Lung (tissue), 12 donors: Measurements from ENCODE around the gene VWA5B1. TPM values are rescaled to one million over a fixed set of nuclear protein-coding genes. Genes with fewer than 3 reads are reported as not detected.
A peak's percentile ranks its signal among the peaks of the same experiment; 100 is the strongest.

Experiments
- ATAC-seq: fragments of 200-7000 bp; cut with Tn5 transposase; one replicate; pipeline ENCODE4 v1.9.1; 2020; ENCODE audit warnings: moderate number of reproducible peaks; ENCODE audit not compliant: insufficient read depth, low FRiP score
- DNase-seq, 3 donors: peaks; one replicate each; pipeline ENCODE4 v3.0.0-alpha.2; 2013 to 2017
- H3K27ac ChIP-seq, 2 donors: one replicate each; pipeline ENCODE4 v1.5.1; 2013; ENCODE audit warnings: mild to moderate bottlenecking in 2 of 2, moderate library complexity in 2 of 2, control low read depth in 1 of 2, inconsistent platforms in 1 of 2, low read depth in 1 of 2, low read length in 1 of 2
- H3K27me3 ChIP-seq, 3 donors: one replicate each; pipeline ENCODE4 v1.5.1; 2013; ENCODE audit warnings: low read length in 2 of 3; ENCODE audit not compliant: control insufficient read depth in 3 of 3, insufficient read depth in 3 of 3
- H3K36me3 ChIP-seq, 4 donors: one replicate each; pipeline ENCODE4 v1.5.1; 2013; ENCODE audit warnings: low read length in 4 of 4, mild to moderate bottlenecking in 1 of 4, moderate library complexity in 1 of 4; ENCODE audit not compliant: control insufficient read depth in 4 of 4, insufficient read depth in 4 of 4
- H3K4me1 ChIP-seq, 5 donors: one replicate each; pipeline ENCODE4 v1.5.1; 2013; ENCODE audit warnings: low read length in 5 of 5, mild to moderate bottlenecking in 2 of 5, moderate library complexity in 1 of 5; ENCODE audit not compliant: control insufficient read depth in 5 of 5, insufficient read depth in 5 of 5
- H3K4me3 ChIP-seq: one replicate; pipeline ENCODE4 v1.5.1; 2013; ENCODE audit warnings: mild to moderate bottlenecking, control low read depth, moderate library complexity
- H3K9ac ChIP-seq, 2 donors: one replicate each; pipeline ENCODE4 v1.5.1; 2013; ENCODE audit warnings: low read length in 2 of 2, control low read depth in 1 of 2; ENCODE audit not compliant: insufficient read depth in 1 of 2
- H3K9me3 ChIP-seq, 4 donors: one replicate each; pipeline ENCODE4 v1.5.1; 2013; ENCODE audit warnings: low read length in 3 of 4, mild to moderate bottlenecking in 1 of 4, moderate library complexity in 1 of 4; ENCODE audit not compliant: control insufficient read depth in 4 of 4, insufficient read depth in 3 of 4
- WGBS, 2 donors: extraction: QIAGEN DNeasy Blood & Tissue Kit; methylation state at CpG; one replicate each; pipeline ENCODE4 v1.1.7; 2013; 5-methylcytosine and 5-hydroxymethylcytosine counted together
- polyA plus RNA-seq, 2 donors: library from polyadenylated mRNA; stranded (reverse); fragments of 200-250 nt; gene quantifications; one replicate each; pipeline ENCODE4 v1.2.1, GENCODE V29; 2013
- total RNA-seq, 2 donors: library from RNA; depleted of rRNA in 1 of 2; stranded (reverse); fragments of >200 nt in 1 of 2; gene quantifications; one replicate each; pipeline ENCODE4 v1.2.1, GENCODE V29; 2014 to 2021
- TF ChIP-seq, protein P1 (sequence below): IDR thresholded peaks from 2 replicates; pipeline ENCODE4 v1.5.1; 2012; ENCODE audit warnings: mild to moderate bottlenecking; ENCODE audit errors: control extremely low read depth, extremely low read depth
- donor health status: control.
- donor health status: control.
- donor health status: Bipolar disorder and iron deficiency.
- donor health status: healthy.
- donor health status: DM: yes; HTN: yes; CAD: no.

Gene VWA5B1
- total and polyA plus RNA-seq, 4 donors: 0.02 to 0.40 (median 0.26) TPM

DNA sequence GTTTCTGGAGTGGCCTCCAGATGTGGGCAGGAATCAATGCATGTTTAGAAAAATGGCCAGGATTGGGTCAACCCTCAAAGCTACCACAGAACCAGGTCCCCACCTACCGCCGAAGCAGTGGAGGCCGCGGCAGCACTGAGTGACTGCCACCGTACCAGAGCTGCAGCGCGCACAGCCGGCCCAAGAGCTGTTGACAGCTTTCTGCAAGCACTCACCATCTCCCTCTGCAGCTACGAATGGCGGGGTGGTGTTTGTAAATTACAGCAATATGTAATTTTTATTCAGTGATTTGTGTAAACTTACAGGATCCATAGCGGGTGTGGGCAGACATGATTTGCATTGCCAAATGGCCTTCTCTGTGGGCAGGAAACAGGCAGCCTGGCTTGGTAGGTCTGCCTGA lies 98.9 kb downstream of the VWA5B1 start:
- TF ChIP-seq, protein P1, sequence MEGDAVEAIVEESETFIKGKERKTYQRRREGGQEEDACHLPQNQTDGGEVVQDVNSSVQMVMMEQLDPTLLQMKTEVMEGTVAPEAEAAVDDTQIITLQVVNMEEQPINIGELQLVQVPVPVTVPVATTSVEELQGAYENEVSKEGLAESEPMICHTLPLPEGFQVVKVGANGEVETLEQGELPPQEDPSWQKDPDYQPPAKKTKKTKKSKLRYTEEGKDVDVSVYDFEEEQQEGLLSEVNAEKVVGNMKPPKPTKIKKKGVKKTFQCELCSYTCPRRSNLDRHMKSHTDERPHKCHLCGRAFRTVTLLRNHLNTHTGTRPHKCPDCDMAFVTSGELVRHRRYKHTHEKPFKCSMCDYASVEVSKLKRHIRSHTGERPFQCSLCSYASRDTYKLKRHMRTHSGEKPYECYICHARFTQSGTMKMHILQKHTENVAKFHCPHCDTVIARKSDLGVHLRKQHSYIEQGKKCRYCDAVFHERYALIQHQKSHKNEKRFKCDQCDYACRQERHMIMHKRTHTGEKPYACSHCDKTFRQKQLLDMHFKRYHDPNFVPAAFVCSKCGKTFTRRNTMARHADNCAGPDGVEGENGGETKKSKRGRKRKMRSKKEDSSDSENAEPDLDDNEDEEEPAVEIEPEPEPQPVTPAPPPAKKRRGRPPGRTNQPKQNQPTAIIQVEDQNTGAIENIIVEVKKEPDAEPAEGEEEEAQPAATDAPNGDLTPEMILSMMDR: no peak
- WGBS, 2 donors: 66 to 74% methylated on average over 11 of the region's 11 CpGs
- Histone ChIP-seq H3K27me3 (peaks cover 0 to 24% (median 0%) of the 10 kb centered on the region in 3 donors), H3K36me3 (no peaks in the 10 kb centered on the region), H3K4me3 (no peak overlapping the region), H3K4me1 (peaks cover 0 to 18% (median 5%) of the 10 kb centered on the region in 5 donors), H3K27ac (no peak overlapping the region), H3K9me3 (peaks cover 0 to 8% (median 0%) of the 10 kb centered on the region in 4 donors), H3K9ac (no peak overlapping the region)
- ATAC-seq: no peak
- peak; percentile 73 to 86 (median 84) for DNase-seq

DNA sequence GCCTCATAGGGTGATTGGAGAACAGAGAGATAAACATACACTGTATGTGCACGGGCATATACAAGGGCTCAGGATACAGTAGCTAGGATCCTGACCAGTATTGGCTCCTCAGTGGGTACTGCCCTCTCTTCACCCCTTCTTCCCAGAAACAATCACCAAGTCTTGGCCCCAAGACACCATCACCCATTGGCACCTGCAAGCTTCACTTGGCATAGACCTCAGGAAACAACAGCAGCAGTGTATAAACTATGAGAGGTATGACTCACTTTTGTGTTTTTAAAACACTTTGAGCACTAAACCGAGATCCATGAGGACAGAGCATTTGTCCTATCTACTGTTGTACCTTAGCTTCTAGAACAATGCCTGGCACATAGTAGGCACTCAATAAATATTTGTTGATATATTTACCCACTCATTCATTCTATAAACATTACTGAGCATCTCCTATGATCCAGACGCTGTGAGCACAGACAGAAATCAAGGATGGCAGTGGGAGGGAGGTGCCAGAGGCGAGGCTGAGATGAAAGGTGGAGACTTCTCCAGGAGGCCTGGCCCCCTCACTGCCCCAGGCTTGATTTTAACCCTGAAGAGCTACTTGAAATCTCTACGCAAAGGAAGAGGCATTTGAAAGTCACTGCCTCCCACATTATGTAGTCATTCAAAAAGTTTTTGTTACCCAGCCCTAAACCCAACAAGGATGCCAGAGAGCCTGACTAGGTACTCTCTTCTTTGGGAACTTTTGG lies 100.1 kb downstream of the VWA5B1 start:
- TF ChIP-seq, protein P1: no peak
- H3K27me3 ChIP-seq: peaks cover 0 to 16% (median 0%) of the 10 kb centered on the region in 3 donors
- peaks cover 0 to 9% (median under 1%) of the 10 kb centered on the region in 4 donors for H3K9me3 ChIP-seq
- peaks cover 0 to 18% (median 5%) of the 10 kb centered on the region in 5 donors for H3K4me1 ChIP-seq
- H3K9ac ChIP-seq: no peak overlapping the region
- DNase-seq (no peak), ATAC-seq (no peak)
- no peak overlapping the region for H3K4me3 ChIP-seq
- no peak overlapping the region for H3K27ac ChIP-seq
- no peaks in the 10 kb centered on the region for H3K36me3 ChIP-seq
- 50 to 64% methylated on average over 5 of the region's 5 CpGs for WGBS, 2 donors

DNA sequence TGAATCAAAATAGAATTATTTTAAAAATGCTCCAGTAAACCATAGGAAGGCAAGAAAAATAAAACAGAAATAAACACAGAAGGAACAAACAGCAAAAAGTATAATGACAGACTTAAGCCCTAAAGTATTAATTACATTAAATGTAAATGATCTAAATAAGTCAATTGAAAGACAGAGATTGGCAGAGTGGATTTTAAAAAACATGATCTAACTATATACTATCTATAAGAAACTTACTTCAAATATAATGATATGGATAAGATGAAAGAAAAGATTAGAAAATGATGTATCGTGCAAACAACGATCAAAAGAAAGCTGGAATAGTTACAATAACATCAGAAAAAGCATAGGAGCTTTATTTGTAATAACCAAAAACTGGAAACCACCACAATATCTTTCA lies 104.6 kb downstream of the VWA5B1 start:
- Histone ChIP-seq H3K4me3 (no peak overlapping the region), H3K27ac (no peak overlapping the region), H3K36me3 (no peaks in the 10 kb centered on the region), H3K27me3 (peaks cover 0 to 8% (median 0%) of the 10 kb centered on the region in 3 donors), H3K9me3 (peaks cover 0 to 15% (median under 1%) of the 10 kb centered on the region in 4 donors), H3K9ac (no peak overlapping the region), H3K4me1 (peaks cover 0 to 4% (median 0%) of the 10 kb centered on the region in 5 donors)
- WGBS, 2 donors: 87 to 90% methylated on average over 2 of the region's 2 CpGs
- ATAC-seq: no peak
- TF ChIP-seq, protein P1: no peak
- DNase-seq: no peak
